Upper lobe of left lung (tissue), 6 donors: Measurements from ENCODE around the gene GATA5. TPM values are rescaled to one million over a fixed set of nuclear protein-coding genes. Genes with fewer than 3 reads are reported as not detected.

ENCODE experiments used
- ATAC-seq, 2 donors: fragments of 200-7000 bp; cut with Tn5 transposase; one replicate each; pipeline ENCODE4 v1.9.1; 2022; ENCODE audit warnings: mild to moderate bottlenecking in 2 of 2, moderate library complexity in 2 of 2; ENCODE audit not compliant: low FRiP score in 2 of 2
- DNase-seq, 2 donors: peaks; one replicate each; pipeline ENCODE4 v3.0.0-alpha.2; 2019 to 2020
- H3K27ac ChIP-seq, 4 donors: fragments of 200-600 bp; sonication (generic); one replicate each; pipeline ENCODE4 v1.5.1; 2016 to 2019
- H3K27me3 ChIP-seq, 4 donors: fragments of 200-600 bp; sonication (generic); one replicate each; pipeline ENCODE4 v1.5.1; 2017 to 2019
- H3K36me3 ChIP-seq, 4 donors: fragments of 200-600 bp; sonication (generic); one replicate each; pipeline ENCODE4 v1.5.1; 2016 to 2019
- H3K4me1 ChIP-seq, 4 donors: fragments of 200-600 bp; sonication (generic); one replicate each; pipeline ENCODE4 v1.5.1; 2018 to 2019
- H3K4me3 ChIP-seq, 4 donors: fragments of 200-600 bp; sonication (generic); one replicate each; pipeline ENCODE4 v1.5.1; 2017 to 2019; ENCODE audit warnings: mild to moderate bottlenecking in 2 of 4, moderate library complexity in 1 of 4
- H3K9me3 ChIP-seq, 4 donors: fragments of 200-600 bp; sonication (generic); one replicate each; pipeline ENCODE4 v1.5.1; 2018 to 2019
- EP300 ChIP-seq, 4 donors: sonication (generic); formaldehyde crosslinking; IDR thresholded peaks; one replicate each; pipeline ENCODE4 v1.5.1; 2017; ENCODE audit warnings: antibody characterized with exemption in 4 of 4, control low read depth in 2 of 4
- POLR2A ChIP-seq, 4 donors: fragments of 450-650 bp; IDR thresholded peaks; one replicate each; pipeline ENCODE4 v1.5.1; 2016 to 2017; ENCODE audit warnings: antibody characterized with exemption in 4 of 4, mild to moderate bottlenecking in 2 of 4
- POLR2AphosphoS5 ChIP-seq, 2 donors: sonication (generic); formaldehyde crosslinking; IDR thresholded peaks; one replicate each; pipeline ENCODE4 v1.5.1; 2017; ENCODE audit warnings: antibody characterized with exemption in 2 of 2
- WGBS, 2 donors: methylation state at CpG; one replicate each; pipeline ENCODE4 v1.1.5; 2017 to 2018; 5-methylcytosine and 5-hydroxymethylcytosine counted together
- total RNA-seq, 6 donors: library from RNA; depleted of rRNA in 4 of 6; stranded (reverse); fragments of >200 nt in 4 of 6; gene quantifications; one replicate each; pipeline versions ENCODE4 v1.1.0 to v1.2.1, GENCODE V29; 2016 to 2021
- TF ChIP-seq, protein P1 (sequence below), 6 experiments: fragments of 450-650 bp in 4 of 6; fragments of 200-600 bp in 2 of 6; sonication (generic) in 2 of 6; IDR thresholded peaks; one replicate each; pipeline ENCODE4 v1.5.1; 2016 to 2019; ENCODE audit warnings: antibody characterized with exemption in 6 of 6
- donor health status: DM: no; HTN: no; CAD: no; lungs with moderate emphysema.
- donor health status: DM: no; HTN: yes; CAD: no; lungs with severe emphysema.

Gene GATA5
- total RNA-seq, 6 donors from 2014 or later, result 0.98 to 10.5 (median 2.2) TPM

DNA sequence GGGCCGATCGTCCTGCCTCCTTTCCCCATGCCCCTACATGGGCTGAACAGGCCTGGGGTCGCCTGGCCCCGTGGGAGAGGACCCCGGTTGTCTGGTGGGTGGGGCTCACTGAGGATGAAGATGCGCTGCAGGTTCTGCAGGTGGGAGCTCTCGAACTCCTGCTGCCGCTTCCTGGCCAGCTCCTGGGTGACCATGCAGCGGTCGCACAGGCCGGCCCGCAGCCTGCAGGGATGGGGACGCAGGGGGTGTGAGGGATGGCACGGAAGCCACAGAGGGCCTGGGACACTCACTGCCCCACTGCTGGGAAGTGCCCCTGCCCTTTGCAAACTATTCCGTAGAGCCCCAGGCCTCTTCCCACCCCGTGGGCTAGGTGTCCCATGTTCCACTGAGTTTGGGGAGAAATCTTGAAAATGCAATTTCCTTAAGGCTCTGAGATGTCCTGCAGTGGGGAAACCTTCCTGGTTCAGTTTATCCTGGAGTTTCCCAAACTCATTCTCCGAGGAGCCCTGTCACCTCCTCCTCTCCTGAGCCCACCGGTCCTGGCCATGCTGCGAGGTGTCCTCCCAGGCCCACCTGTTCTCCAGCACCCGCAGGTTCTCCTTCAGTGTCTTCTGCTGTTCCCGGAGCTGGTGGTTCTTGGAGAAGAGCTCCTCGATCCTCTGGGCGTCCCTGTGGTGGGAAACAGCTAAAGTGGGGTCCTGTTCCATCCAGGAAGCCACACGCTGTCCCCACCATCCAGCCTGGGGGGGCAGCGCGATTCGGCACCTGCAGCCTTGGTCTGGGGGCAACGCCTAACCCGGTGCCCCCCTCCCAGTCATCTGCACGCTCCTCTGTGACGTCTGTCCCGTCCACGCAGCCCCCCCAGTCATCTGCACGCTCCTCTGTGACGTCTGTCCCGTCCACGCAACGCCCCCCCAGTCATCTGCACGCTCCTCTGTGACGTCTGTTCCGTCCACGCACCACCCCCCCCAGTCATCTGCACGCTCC lies 58.9 kb downstream of the GATA5 start:
- WGBS, 2 donors, result 85 to 86% methylated on average over 32 to 42 of the region's 43 CpGs

GRCh38 chr20:62415354-62416111 lies 60.3 kb downstream of the GATA5 start:
- peak in 1 of 2 donors; percentile 75 for DNase-seq
- H3K4me1 ChIP-seq, result peaks cover 0 to 2% (median under 1%) of the 10 kb centered on the region in 4 donors
- H3K4me3 ChIP-seq, result no peak overlapping the region
- no peaks in the 10 kb centered on the region for H3K27me3 ChIP-seq
- ATAC-seq, result no peak
- TF ChIP-seq POLR2A (IDR thresholded peaks at IDR 0.05) (no peak), POLR2AphosphoS5 (IDR thresholded peaks at IDR 0.05) (no peak), EP300 (IDR thresholded peaks at IDR 0.05) (no peak)
- TF ChIP-seq, protein P1, sequence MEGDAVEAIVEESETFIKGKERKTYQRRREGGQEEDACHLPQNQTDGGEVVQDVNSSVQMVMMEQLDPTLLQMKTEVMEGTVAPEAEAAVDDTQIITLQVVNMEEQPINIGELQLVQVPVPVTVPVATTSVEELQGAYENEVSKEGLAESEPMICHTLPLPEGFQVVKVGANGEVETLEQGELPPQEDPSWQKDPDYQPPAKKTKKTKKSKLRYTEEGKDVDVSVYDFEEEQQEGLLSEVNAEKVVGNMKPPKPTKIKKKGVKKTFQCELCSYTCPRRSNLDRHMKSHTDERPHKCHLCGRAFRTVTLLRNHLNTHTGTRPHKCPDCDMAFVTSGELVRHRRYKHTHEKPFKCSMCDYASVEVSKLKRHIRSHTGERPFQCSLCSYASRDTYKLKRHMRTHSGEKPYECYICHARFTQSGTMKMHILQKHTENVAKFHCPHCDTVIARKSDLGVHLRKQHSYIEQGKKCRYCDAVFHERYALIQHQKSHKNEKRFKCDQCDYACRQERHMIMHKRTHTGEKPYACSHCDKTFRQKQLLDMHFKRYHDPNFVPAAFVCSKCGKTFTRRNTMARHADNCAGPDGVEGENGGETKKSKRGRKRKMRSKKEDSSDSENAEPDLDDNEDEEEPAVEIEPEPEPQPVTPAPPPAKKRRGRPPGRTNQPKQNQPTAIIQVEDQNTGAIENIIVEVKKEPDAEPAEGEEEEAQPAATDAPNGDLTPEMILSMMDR (IDR thresholded peaks at IDR 0.05), result no peak
- no peaks in the 10 kb centered on the region for H3K9me3 ChIP-seq
- WGBS, 2 donors, result 60 to 83% methylated on average over 9 to 24 of the region's 24 CpGs
- H3K36me3 ChIP-seq, result no peaks in the 10 kb centered on the region
- no peak overlapping the region for H3K27ac ChIP-seq

More for the DNA sequence above, 58.9 kb downstream of the GATA5 start:
- no peaks in the 10 kb centered on the region for H3K36me3 ChIP-seq
- ATAC-seq (no peak), DNase-seq (peak in 1 of 2 donors; percentile 64)
- no peak overlapping the region for H3K4me3 ChIP-seq
- no peaks in the 10 kb centered on the region for H3K27me3 ChIP-seq
- no peak overlapping the region for H3K27ac ChIP-seq
- no peaks in the 10 kb centered on the region for H3K4me1 ChIP-seq
- TF ChIP-seq, protein P1 (IDR thresholded peaks at IDR 0.05), result no peak
- no peak for TF ChIP-seq POLR2AphosphoS5 (IDR thresholded peaks at IDR 0.05)
- no peak for TF ChIP-seq POLR2A (IDR thresholded peaks at IDR 0.05)
- no peak for TF ChIP-seq EP300 (IDR thresholded peaks at IDR 0.05)
- H3K9me3 ChIP-seq, result no peaks in the 10 kb centered on the region

GRCh38 chr20:62413896-62414481 lies 61.8 kb downstream of the GATA5 start:
- TF ChIP-seq, protein P1 (IDR thresholded peaks at IDR 0.05), result no peak
- no peak for TF ChIP-seq POLR2A (IDR thresholded peaks at IDR 0.05)
- TF ChIP-seq EP300 (IDR thresholded peaks at IDR 0.05), result no peak
- TF ChIP-seq POLR2AphosphoS5 (IDR thresholded peaks at IDR 0.05), result no peak

More at GRCh38 chr20:62413896-62414481, 61.8 kb downstream of the GATA5 start:
- peak in 1 of 2 donors; percentile 84 for DNase-seq
- no peaks in the 10 kb centered on the region for H3K27me3 ChIP-seq
- no peaks in the 10 kb centered on the region for H3K36me3 ChIP-seq
- ATAC-seq, result no peak
- WGBS, 2 donors, result 84 to 91% methylated on average over 6 to 17 of the region's 22 CpGs
- H3K27ac ChIP-seq, result no peak overlapping the region
- H3K4me3 ChIP-seq, result no peak overlapping the region
- H3K4me1 ChIP-seq, result peaks cover 7 to 13% (median 11%) of the 10 kb centered on the region in 4 donors
- no peaks in the 10 kb centered on the region for H3K9me3 ChIP-seq

Other genes starting within 250 kb of the GATA5 start
- 10 to 100 TPM; 35.7 to 65.0 (median 48.0) TPM for gene OSBPL2, start 237.5 kb downstream of the GATA5 start, total RNA-seq
- 100 to 1,000 TPM in 2 of 6 donors, 10 to 100 TPM in 4; 57.6 to 158 (median 91.6) TPM for gene ADRM1, start 173.0 kb downstream of the GATA5 start, total RNA-seq
- 1,000 to 10,000 TPM in 1 of 6 donors, 100 to 1,000 TPM in 5; 176 to 1,019 (median 307) TPM for gene LAMA5, start 108.7 kb downstream of the GATA5 start, total RNA-seq
- 1,000 to 10,000 TPM in 3 of 6 donors, 100 to 1,000 TPM in 2, 10 to 100 TPM in 1; 94.6 to 1,381 (median 998) TPM for gene RPS21, start 88.9 kb downstream of the GATA5 start, total RNA-seq
- 1 to 10 TPM; 2.2 to 5.2 (median 4.0) TPM for gene CABLES2, start 68.7 kb downstream of the GATA5 start, total RNA-seq
- 1 to 10 TPM in 4 of 6 donors, under 1 TPM in 1, not detected in 1; 0.51 to 6.3 (median 1.9) TPM for gene RBBP8NL, start 48.5 kb downstream of the GATA5 start, total RNA-seq
- gene SLCO4A1, start 166.5 kb upstream of the GATA5 start, total RNA-seq, result 10 to 100 TPM; 39.9 to 86.7 (median 49.1) TPM
- gene NTSR1, start 232.8 kb upstream of the GATA5 start, total RNA-seq, result 1 to 10 TPM in 1 of 6 donors, under 1 TPM in 4, not detected in 1; 0.20 to 1.4 (median 0.26) TPM